Measurements from ENCODE around the gene WDR1. TPM values are rescaled to one million over a fixed set of nuclear protein-coding genes. Genes with fewer than 3 reads are reported as not detected.

The WDR1 gene
- polyA plus RNA-seq, 1 of the 3 experiments (the other 2 are of a cell fraction), result 310 TPM

- Histone ChIP-seq H3K27ac (ENCODE audit: low read depth in 2 of 2, low read length in 1 of 2) (no peak overlapping the region), H3K4me1 (ENCODE audit: control insufficient read depth in 1 of 2, insufficient read depth in 2 of 2, low read depth in 1 of 2, low read length in 1 of 2) (peaks cover 0 to 3% of the 10 kb centered on the region in 2 experiments; a peak in 1 of 4 replicates), H3K4me2 (no peak overlapping the region), H3K9me2 (no peaks in the 10 kb centered on the region), H3F3A (replicated peaks; ENCODE audit: insufficient read depth) (no peaks in the 10 kb centered on the region), H3K9ac (no peak overlapping the region), H2AFZ (ENCODE audit: low read depth) (no peak overlapping the region), H3K27me3 (ENCODE audit: insufficient read depth) (no peaks in the 10 kb centered on the region), H3K36me3 (replicated peaks in 1 of 2; ENCODE audit: control insufficient read depth in 1 of 2, insufficient read depth in 2 of 2, low read length in 1 of 2) (no peaks in the 10 kb centered on the region), H4K20me1 (ENCODE audit: insufficient read depth) (no peaks in the 10 kb centered on the region), H3K79me2 (ENCODE audit: insufficient read depth) (no peaks in the 10 kb centered on the region), H3K4me3 (ENCODE audit: low read depth in 2 of 2, low read length in 1 of 2) (no peak overlapping the region), H3K9me3 (no peaks in the 10 kb centered on the region)
- ChIA-PET CTCF (interaction anchor here (1.5 kb wide), 1 partner anchor 32 kb away, joined by 4 read pairs; no protein-coding TSS in a partner anchor), POLR2A (interaction anchor here (1.0 kb wide), 1 partner anchor 15 kb away, joined by 3 read pairs; no protein-coding TSS in a partner anchor)
- WGBS (ENCODE audit: low lambda C conversion rate), result 41% methylated on average over 5 of the region's 5 CpGs
- TF ChIP-seq TAF1 (IDR thresholded peaks at IDR 0.05; ENCODE audit: borderline replicate concordance, low read depth, low read length) (no peak), RFX5 (IDR thresholded peaks at IDR 0.05; ENCODE audit: low read length) (no peak), USF1 (IDR thresholded peaks at IDR 0.05; ENCODE audit: borderline replicate concordance, low read depth) (no peak), RXRA (IDR thresholded peaks at IDR 0.05; ENCODE audit: borderline replicate concordance, low read depth) (no peak), FOSL2 (IDR thresholded peaks at IDR 0.05; ENCODE audit: borderline replicate concordance, low read depth) (no peak), RCOR1 (IDR thresholded peaks at IDR 0.05; ENCODE audit: low read length) (no peak), EP300 (IDR thresholded peaks at IDR 0.05; ENCODE audit: borderline replicate concordance in 1 of 2, low read depth in 1 of 2, low read length in 1 of 2) (no peak), ELF1 (IDR thresholded peaks at IDR 0.05) (no peak), USF2 (IDR thresholded peaks at IDR 0.05; ENCODE audit: borderline replicate concordance, low read depth, low read length) (no peak), NRF1 (IDR thresholded peaks at IDR 0.05; ENCODE audit: low read depth, low read length) (no peak), RAD21 (IDR thresholded peaks at IDR 0.05; ENCODE audit: low read length) (no peak), GATA2 (CRISPR knock-in tag; IDR thresholded peaks at IDR 0.05) (no peak)
- no peak for DNase-seq
These were observed 68.6 kb downstream of the WDR1 start for GRCh38 chr4:10047967-10048366.

GRCh38 chr4:10046471-10046870 lies 70.1 kb downstream of the WDR1 start:
- H3K79me2 ChIP-seq (ENCODE audit: insufficient read depth), result no peaks in the 10 kb centered on the region
- H3K36me3 ChIP-seq (replicated peaks in 1 of 2; ENCODE audit: control insufficient read depth in 1 of 2, insufficient read depth in 2 of 2, low read length in 1 of 2), result no peaks in the 10 kb centered on the region
- no peak overlapping the region for H3K4me3 ChIP-seq (ENCODE audit: low read depth in 2 of 2, low read length in 1 of 2)
- no peaks in the 10 kb centered on the region for H4K20me1 ChIP-seq (ENCODE audit: insufficient read depth)
- POLR2A ChIA-PET, result no interaction called here
- H3K9ac ChIP-seq, result no peak overlapping the region
- CTCF ChIA-PET, result no interaction called here
- H3F3A ChIP-seq (replicated peaks; ENCODE audit: insufficient read depth), result no peaks in the 10 kb centered on the region
- no peak overlapping the region for H2AFZ ChIP-seq (ENCODE audit: low read depth)
- WGBS (ENCODE audit: low lambda C conversion rate), result 44% methylated on average over 3 of the region's 3 CpGs
- no peak overlapping the region for H3K27ac ChIP-seq (ENCODE audit: low read depth in 2 of 2, low read length in 1 of 2)
- no peaks in the 10 kb centered on the region for H3K9me2 ChIP-seq
- H3K4me1 ChIP-seq (ENCODE audit: control insufficient read depth in 1 of 2, insufficient read depth in 2 of 2, low read depth in 1 of 2, low read length in 1 of 2), result peaks cover 0 to 3% of the 10 kb centered on the region in 2 experiments; a peak in 1 of 4 replicates
- no peaks in the 10 kb centered on the region for H3K27me3 ChIP-seq (ENCODE audit: insufficient read depth)
- DNase-seq, result no peak
- H3K9me3 ChIP-seq, result peaks cover 4% of the 10 kb centered on the region; the same call in 1 of the 2 replicates
- H3K4me2 ChIP-seq, result no peak overlapping the region
- TF ChIP-seq RCOR1 (IDR thresholded peaks at IDR 0.05; ENCODE audit: low read length), result no peak
- TF ChIP-seq FOXJ3 (CRISPR knock-in tag; IDR thresholded peaks at IDR 0.05), result no peak
- no peak for TF ChIP-seq NFIC (IDR thresholded peaks at IDR 0.05; ENCODE audit: borderline replicate concordance)
- no peak for TF ChIP-seq TAF1 (IDR thresholded peaks at IDR 0.05; ENCODE audit: borderline replicate concordance, low read depth, low read length)
- TF ChIP-seq IRF3 (IDR thresholded peaks at IDR 0.05; ENCODE audit: low read depth, low read length), result no peak
- TF ChIP-seq EP300 (IDR thresholded peaks at IDR 0.05; ENCODE audit: borderline replicate concordance in 1 of 2, low read depth in 1 of 2, low read length in 1 of 2), result no peak
- TF ChIP-seq CTCF (IDR thresholded peaks at IDR 0.05), result no peak
- TF ChIP-seq RAD21 (IDR thresholded peaks at IDR 0.05; ENCODE audit: low read length), result no peak
- no peak for TF ChIP-seq PBX3 (IDR thresholded peaks at IDR 0.05)
- no peak for TF ChIP-seq FOSL2 (IDR thresholded peaks at IDR 0.05; ENCODE audit: borderline replicate concordance, low read depth)
- TF ChIP-seq GATA2 (CRISPR knock-in tag; IDR thresholded peaks at IDR 0.05), result no peak
- TF ChIP-seq ELF1 (IDR thresholded peaks at IDR 0.05), result no peak
- TF ChIP-seq JUND (IDR thresholded peaks at IDR 0.05), result no peak
- no peak for TF ChIP-seq SMC3 (IDR thresholded peaks at IDR 0.05; ENCODE audit: low read depth, low read length)

All from SK-N-SH (cell line).